IgD-negative memory B cell (primary cell): Measurements from ENCODE around the gene TCF7L2. TPM values are rescaled to one million over a fixed set of nuclear protein-coding genes. Genes with fewer than 3 reads are reported as not detected.

Experiments used
- H3K27ac Mint-ChIP-seq, 3 donors: one replicate each; pipeline ENCODE4 v1.8.0; 2020 to 2022; ENCODE audit warnings: mild to moderate bottlenecking in 3 of 3, mixed read lengths in 3 of 3, moderate library complexity in 1 of 3
- H3K27me3 Mint-ChIP-seq: one replicate; pipeline ENCODE4 v1.8.0; 2021; ENCODE audit warnings: mixed read lengths
- H3K36me3 Mint-ChIP-seq: one replicate; pipeline ENCODE4 v1.8.0; 2020; ENCODE audit warnings: mild to moderate bottlenecking, mixed read lengths
- H3K4me1 Mint-ChIP-seq, 3 donors: one replicate each; pipeline ENCODE4 v1.8.0; 2020 to 2022; ENCODE audit warnings: mixed read lengths in 3 of 3, mild to moderate bottlenecking in 1 of 3
- H3K4me3 Mint-ChIP-seq, 4 donors: one replicate each; pipeline ENCODE4 v1.8.0; 2020 to 2022; ENCODE audit warnings: mild to moderate bottlenecking in 4 of 4, mixed read lengths in 4 of 4, moderate library complexity in 3 of 4
- H3K9me3 Mint-ChIP-seq, 3 donors: one replicate each; pipeline ENCODE4 v1.8.0; 2020 to 2021; ENCODE audit warnings: mixed read lengths in 3 of 3, mild to moderate bottlenecking in 1 of 3
- polyA plus RNA-seq: library from polyadenylated mRNA; unstranded; fragments of 300-500 nt; fragmentation: Illumina TruSeq; gene quantifications from one replicate; pipeline ENCODE4 v1.2.3, GENCODE V29; 2021

Gene TCF7L2
- polyA plus RNA-seq, 1 donor from 2014 or later: 0.43 TPM

DNA sequence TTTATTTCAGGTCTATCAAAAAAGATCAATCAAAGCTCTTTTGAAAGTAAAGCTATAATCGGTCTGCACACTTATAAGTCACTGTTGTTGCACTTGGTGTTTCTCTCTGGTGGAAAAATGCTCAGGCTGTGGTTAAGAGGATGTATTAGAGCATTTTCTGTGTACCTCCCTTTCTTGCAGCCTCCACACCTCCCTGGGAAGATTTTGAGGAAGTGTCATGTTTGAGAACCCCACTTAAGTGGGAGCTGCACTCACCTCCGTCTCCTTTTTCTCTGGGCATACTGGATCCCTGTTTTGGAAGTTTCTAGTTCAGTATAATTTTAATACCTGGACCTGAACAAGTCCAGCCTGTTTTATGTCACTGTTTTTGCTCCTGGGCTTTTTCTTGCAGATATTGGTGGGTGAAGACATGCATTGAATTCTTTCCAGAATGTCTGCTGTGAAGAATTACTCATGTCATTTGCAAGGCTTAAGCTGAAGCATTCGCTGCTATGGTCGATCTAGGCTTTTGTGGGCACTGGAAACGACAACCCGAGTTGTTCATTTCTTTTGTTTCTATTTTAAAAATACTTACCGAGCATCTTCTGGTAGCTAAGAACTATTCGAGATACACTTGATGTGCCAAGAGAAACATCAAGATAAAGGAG, 36.6 kb downstream of the TCF7L2 start:
- Mint-ChIP-seq H3K4me1 (peaks cover 3 to 9% (median 5%) of the 10 kb centered on the region in 3 donors), H3K27ac (no peak overlapping the region), H3K27me3 (peaks cover 53% of the 10 kb centered on the region), H3K9me3 (peaks cover 0 to 2% (median 0%) of the 10 kb centered on the region in 3 donors), H3K36me3 (no peaks in the 10 kb centered on the region), H3K4me3 (no peak overlapping the region)

DNA sequence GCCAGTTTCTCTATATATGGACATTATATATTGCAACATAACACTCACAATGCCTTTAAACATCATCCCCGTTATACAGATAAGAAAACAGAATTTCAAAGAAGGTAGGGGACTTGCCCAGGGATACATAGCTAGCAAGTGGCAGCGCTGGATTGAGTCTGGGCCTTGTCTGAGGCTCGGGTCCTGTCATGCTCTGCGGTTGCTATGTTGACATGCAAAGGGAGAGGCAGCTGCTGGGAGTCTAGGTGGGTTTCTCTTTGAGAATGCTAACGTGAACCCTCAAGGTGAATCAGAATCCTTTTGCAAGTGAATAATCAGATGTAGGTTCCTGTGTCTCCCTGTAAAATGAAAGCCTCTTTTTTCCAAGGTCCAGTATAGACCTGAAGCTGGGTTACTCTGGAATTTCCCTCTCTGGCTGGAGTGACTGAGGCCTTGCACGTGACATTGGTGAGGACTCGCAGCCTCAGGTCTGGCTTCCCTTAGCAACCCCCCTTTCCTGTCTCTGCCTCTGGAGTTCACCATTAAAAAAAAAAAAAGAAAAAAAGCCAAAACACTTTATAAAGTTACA, 38.9 kb downstream of the TCF7L2 start:
- Mint-ChIP-seq H3K4me1 (peaks cover 0 to 6% (median 0%) of the 10 kb centered on the region in 3 donors), H3K9me3 (peaks cover 0 to 1% (median 0%) of the 10 kb centered on the region in 3 donors), H3K27ac (no peak overlapping the region), H3K27me3 (peaks cover 53% of the 10 kb centered on the region), H3K4me3 (no peak overlapping the region), H3K36me3 (no peaks in the 10 kb centered on the region)

DNA sequence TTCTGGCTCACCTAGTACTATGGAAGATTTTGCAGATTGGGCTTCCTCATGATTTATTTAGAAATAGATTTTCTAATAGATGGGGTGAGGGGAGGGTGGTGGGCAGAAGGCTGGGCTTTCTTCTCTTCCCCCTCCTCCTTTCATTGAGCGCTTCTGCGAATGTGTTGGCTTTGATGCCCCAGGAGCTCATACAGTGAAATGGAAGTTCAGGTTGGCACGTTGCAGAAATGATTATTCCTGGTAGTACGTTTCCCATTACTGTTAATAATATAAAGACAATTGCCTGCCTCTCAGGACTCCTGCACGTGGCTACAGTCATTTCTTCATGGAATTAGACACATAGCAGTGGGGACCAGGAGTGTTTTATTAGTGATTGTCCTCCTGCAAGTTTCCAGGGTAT, 39.8 kb downstream of the TCF7L2 start:
- peaks cover 55% of the 10 kb centered on the region for H3K27me3 Mint-ChIP-seq
- peaks cover 0 to 6% (median 0%) of the 10 kb centered on the region in 3 donors for H3K4me1 Mint-ChIP-seq
- peaks cover 0 to 1% (median 0%) of the 10 kb centered on the region in 3 donors for H3K9me3 Mint-ChIP-seq
- H3K4me3 Mint-ChIP-seq: no peak overlapping the region
- no peaks in the 10 kb centered on the region for H3K36me3 Mint-ChIP-seq
- H3K27ac Mint-ChIP-seq: no peak overlapping the region

DNA sequence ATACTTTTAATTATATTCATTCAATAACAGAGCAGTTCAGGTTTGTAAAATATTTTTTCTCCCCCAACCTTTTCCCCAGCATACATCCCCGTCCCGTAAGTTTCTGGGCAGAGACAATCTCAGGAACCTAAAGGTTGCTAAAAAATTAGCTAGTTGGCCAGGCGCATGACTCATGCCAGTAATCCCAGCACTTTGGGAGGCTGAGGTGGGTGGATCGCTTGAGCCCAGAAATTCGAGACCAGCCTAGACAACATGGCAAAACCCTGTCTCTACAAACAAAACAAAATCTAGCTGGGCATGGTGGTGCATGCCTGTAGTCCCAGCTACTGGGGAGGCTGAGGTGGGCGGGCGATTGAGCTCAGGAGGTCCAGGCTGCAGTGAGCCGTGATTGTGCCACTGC, 40.2 kb downstream of the TCF7L2 start:
- H3K4me3 Mint-ChIP-seq: no peak overlapping the region
- peaks cover 0 to 1% (median 0%) of the 10 kb centered on the region in 3 donors for H3K9me3 Mint-ChIP-seq
- peaks cover 0 to 6% (median 0%) of the 10 kb centered on the region in 3 donors for H3K4me1 Mint-ChIP-seq
- H3K36me3 Mint-ChIP-seq: no peaks in the 10 kb centered on the region
- H3K27me3 Mint-ChIP-seq: peaks cover 52% of the 10 kb centered on the region
- H3K27ac Mint-ChIP-seq: no peak overlapping the region

DNA sequence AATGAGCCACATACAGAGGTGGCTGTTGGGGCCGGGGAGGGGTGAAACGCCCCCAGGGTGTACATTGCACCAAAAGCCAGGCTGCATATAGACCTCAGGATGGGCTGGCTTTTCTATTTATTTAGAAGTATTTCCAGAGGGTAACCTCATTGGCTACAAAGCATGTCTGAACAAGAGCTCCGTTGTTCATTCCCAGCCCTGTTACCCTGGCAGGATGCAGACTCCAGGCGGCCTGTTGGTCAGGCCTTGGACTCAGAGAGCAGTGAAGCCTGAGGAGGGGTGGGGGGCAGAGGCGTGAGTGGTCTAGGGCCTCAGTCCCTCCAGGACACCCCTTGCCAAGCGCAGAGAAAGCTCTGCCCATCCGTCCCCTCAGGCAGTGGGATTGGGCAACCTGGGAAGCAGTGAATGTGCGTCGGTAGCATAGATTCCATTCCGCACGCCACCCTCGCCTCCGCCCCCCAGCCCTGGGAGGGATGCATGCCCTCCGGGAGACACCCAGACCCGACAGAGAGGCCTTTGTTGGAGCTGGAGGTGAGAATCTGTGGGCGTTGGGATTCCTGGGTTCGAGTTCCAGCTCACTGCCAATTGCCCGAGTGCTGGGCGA, 41.9 kb downstream of the TCF7L2 start:
- Mint-ChIP-seq H3K27me3 (peaks cover 51% of the 10 kb centered on the region), H3K9me3 (peaks cover 0 to 3% (median 0%) of the 10 kb centered on the region in 3 donors), H3K27ac (no peak overlapping the region), H3K4me1 (peaks cover 0 to 2% (median 0%) of the 10 kb centered on the region in 3 donors), H3K4me3 (no peak overlapping the region), H3K36me3 (no peaks in the 10 kb centered on the region)

DNA sequence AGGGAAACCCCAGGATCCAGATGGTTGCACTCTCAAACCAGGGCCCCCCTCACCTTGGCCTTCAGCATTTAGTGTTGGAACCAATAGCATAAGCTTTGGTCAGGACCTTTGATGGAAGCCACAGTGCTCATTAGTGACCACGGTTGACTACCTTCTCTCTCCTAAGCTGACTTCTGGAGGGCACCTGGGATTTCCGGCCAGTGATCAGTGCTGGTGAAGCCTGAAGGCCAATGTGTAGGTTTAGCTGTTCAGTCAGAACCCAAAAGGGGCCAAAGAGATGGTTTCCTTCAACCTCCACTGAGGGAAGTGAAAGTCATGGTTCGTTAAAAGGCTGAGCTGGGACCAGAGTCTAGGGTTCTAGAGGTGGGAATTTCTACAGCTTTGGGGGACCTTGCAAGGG, 46.4 kb downstream of the TCF7L2 start:
- H3K27ac Mint-ChIP-seq: no peak overlapping the region
- H3K4me3 Mint-ChIP-seq: peak overlapping the region in 1 of 4 donors; percentile 13
- no peaks in the 10 kb centered on the region for H3K4me1 Mint-ChIP-seq
- no peaks in the 10 kb centered on the region for H3K36me3 Mint-ChIP-seq
- H3K27me3 Mint-ChIP-seq: peaks cover 29% of the 10 kb centered on the region
- H3K9me3 Mint-ChIP-seq: peaks cover 0 to 3% (median 0%) of the 10 kb centered on the region in 3 donors

DNA sequence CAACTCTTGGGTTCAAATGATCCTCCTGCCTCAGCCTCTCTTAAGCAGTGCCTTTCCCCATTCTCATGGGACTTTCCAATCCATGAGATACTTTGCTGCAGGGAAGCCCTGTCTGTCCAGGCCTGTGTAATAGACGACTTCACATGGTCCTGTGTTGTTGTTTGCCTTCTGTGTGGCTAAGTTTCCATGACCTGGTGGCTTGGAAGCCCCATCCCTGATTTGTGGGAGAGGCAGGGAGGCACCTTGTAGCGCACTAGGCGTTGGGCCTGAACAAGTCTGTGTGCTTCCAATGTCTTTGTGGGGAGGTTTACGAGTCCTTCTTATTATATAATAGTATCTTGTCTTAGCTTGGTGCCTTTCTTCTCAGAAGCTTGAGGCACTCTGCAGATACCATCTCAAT, 49.1 kb downstream of the TCF7L2 start:
- peaks cover 21% of the 10 kb centered on the region for H3K27me3 Mint-ChIP-seq

DNA sequence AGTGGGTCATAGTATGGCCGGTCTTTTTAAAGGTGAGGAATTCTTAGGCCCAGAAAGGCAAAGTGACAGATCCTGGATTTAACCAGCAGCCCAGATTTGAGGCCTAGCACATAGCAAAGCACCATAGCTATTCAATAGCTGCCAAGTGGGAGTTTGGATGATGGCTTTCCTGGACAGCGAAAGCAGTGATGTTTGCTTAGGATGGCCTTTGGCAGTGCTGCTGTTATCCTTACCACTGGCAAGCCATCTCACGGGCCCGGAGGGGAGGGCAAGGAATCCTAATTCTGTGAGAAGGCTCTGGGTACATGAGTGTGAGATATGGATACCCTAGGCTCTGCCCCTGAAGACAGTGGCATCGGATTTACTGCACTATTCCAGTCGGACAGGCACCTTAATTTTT, 50.4 kb downstream of the TCF7L2 start:
- Mint-ChIP-seq H3K9me3 (peaks cover 0 to 2% (median 0%) of the 10 kb centered on the region in 3 donors), H3K4me1 (no peaks in the 10 kb centered on the region), H3K36me3 (no peaks in the 10 kb centered on the region), H3K4me3 (no peak overlapping the region), H3K27me3 (peaks cover 18% of the 10 kb centered on the region), H3K27ac (no peak overlapping the region)

More for the DNA sequence above, 49.1 kb downstream of the TCF7L2 start:
- H3K4me3 Mint-ChIP-seq: no peak overlapping the region
- no peak overlapping the region for H3K27ac Mint-ChIP-seq
- H3K9me3 Mint-ChIP-seq: peaks cover 0 to 2% (median 0%) of the 10 kb centered on the region in 3 donors
- H3K36me3 Mint-ChIP-seq: no peaks in the 10 kb centered on the region
- H3K4me1 Mint-ChIP-seq: no peaks in the 10 kb centered on the region

DNA sequence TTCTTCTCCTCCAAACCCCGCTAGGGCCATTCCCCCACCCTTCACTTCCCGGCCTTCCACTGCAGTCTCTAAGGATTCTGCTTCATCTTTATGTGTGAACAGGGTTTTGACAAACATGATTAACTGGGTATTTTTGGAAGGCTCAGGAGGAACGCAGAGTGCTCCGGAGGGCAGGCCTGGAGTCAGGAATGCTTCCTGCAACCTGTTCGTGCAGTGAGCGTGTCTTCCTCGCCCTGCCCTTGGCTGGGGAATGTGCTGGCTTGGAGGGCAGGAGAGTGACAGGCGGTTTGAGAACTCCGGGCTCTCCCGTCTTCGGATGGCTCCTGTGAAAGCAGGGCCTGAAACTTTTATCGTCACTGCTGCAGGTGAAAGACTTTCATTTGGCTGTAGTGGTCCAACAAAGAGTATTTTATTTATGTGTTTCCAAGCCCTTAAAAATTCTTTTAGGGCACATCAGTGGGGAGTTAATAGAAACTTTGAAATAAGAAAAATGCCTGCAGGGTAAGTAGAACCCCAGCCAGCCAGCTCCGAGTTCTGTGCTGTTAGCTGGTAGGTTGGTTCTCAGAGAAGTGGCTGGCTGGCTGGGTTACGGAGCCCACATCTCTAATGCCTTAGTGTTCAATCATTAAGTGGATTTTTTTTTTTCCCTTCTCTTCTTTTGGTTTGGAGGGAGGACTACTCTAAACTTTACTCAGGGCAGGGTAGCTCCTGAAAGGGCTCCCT, 51.0 kb downstream of the TCF7L2 start:
- Mint-ChIP-seq H3K9me3 (peaks cover 0 to 2% (median 0%) of the 10 kb centered on the region in 3 donors), H3K4me1 (no peaks in the 10 kb centered on the region), H3K4me3 (no peak overlapping the region), H3K36me3 (no peaks in the 10 kb centered on the region), H3K27ac (no peak overlapping the region), H3K27me3 (peaks cover 13% of the 10 kb centered on the region)

DNA sequence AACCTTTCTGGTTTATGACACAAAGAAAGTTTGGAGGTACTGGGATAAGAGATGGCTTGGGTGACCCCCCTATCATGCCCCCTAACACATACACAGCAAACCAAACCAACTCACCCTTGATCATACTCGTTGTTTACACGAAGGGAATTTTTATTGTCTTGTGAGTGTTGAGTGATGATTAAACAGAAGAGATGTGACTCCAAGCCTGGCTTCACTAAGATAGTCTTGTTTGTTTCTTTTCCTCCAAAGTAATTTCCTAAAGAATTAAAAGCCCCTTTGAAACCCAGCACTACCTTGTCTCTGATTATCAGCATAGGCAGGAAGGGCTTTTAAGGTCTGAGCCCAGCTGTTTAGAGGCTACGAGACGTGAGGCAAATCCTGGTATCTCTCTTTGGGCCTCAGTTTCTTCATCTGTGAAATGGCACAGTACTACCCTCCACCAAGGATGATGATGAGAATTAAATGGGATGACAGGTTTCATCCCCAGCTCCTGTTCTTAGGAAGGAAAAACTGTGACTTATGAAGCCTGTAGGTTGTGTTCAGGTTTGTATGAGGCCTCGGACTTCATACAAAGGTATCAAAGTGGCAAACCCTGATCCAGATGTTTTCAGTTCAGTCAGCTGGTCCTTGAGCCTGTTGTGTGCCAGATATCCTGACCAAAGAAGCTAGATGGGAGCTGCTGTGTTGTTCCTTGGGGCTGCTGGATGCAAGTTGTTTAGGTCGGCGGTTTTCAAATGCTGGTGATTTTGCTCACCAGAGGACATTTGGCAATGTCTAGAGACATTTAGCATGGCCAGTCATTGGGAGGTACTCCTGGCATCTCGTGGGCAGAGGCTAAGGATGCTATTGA, 51.8 kb downstream of the TCF7L2 start:
- no peaks in the 10 kb centered on the region for H3K4me1 Mint-ChIP-seq
- H3K27ac Mint-ChIP-seq: no peak overlapping the region
- no peak overlapping the region for H3K4me3 Mint-ChIP-seq
- H3K27me3 Mint-ChIP-seq: peaks cover 7% of the 10 kb centered on the region
- H3K36me3 Mint-ChIP-seq: no peaks in the 10 kb centered on the region
- peaks cover 0 to under 1% (median 0%) of the 10 kb centered on the region in 3 donors for H3K9me3 Mint-ChIP-seq

DNA sequence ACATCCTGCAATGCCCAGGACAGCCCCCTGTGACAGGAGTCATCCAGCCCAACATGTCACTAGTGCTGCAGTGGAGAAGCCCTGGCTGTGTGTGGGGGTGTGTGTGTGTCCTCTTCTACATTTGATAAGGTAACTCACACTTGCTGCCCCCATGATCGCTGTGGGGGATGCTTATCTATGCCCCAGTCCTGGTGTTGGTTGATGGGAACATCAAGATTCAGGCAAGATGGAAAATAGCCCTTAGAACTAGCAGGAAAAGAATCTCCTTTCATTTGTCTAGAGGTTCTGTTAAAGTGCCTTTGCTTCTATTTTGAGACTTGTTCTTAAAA, 52.4 kb downstream of the TCF7L2 start:
- peaks cover 8% of the 10 kb centered on the region for H3K27me3 Mint-ChIP-seq
- no peak overlapping the region for H3K4me3 Mint-ChIP-seq
- H3K4me1 Mint-ChIP-seq: no peaks in the 10 kb centered on the region
- H3K36me3 Mint-ChIP-seq: no peaks in the 10 kb centered on the region
- H3K9me3 Mint-ChIP-seq: no peaks in the 10 kb centered on the region
- no peak overlapping the region for H3K27ac Mint-ChIP-seq

DNA sequence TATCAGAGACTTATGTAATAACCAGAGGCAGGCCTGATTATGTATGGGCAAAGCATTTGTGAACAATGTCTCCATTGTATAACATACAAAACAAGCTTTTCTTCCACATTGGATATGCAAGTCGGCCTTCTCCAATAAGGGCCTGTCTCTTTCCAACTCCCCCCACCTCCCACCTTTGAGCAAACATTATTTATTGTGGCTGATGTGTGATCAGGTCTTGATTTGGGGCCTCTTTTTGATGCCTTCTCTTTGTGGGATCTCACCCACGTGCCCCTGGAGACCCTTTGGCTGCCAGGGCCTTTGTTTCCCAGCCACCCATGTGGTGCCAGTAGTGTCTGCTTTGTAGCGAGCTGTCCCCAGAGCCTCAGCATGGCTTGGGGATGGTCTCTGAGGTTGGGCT, 53.0 kb downstream of the TCF7L2 start:
- Mint-ChIP-seq H3K36me3 (no peaks in the 10 kb centered on the region), H3K9me3 (no peaks in the 10 kb centered on the region), H3K27me3 (peaks cover 14% of the 10 kb centered on the region), H3K4me3 (no peak overlapping the region), H3K27ac (no peak overlapping the region), H3K4me1 (no peaks in the 10 kb centered on the region)

DNA sequence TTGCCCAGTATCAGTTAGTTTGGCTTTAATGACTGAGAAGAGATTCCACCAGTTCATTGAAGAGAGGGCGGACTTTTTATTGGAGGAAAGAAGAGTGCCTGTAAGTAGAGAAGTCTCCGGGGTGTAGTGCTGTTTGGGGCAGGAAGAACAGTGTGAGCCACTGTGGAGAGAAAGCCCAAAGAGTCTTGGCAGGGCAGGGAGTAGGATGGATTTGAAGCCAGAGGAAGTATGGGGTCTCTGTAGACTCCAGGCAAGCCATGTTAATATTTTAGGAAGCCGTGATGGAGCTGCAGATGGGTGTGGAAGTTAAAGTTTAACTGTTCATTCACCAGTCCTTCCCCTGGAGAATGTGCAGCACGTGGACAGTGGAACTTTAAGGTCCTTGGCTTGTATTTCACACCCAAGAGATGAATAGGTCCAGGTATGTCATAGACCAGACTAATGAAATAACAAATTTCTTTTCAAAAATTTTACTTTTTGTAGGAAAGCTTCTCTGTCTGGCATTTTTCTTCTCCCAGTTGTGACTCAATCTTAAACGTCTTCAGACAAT, 54.1 kb downstream of the TCF7L2 start:
- H3K4me3 Mint-ChIP-seq: no peak overlapping the region
- no peaks in the 10 kb centered on the region for H3K9me3 Mint-ChIP-seq
- H3K27ac Mint-ChIP-seq: no peak overlapping the region
- H3K27me3 Mint-ChIP-seq: peaks cover 16% of the 10 kb centered on the region
- H3K36me3 Mint-ChIP-seq: no peaks in the 10 kb centered on the region
- no peaks in the 10 kb centered on the region for H3K4me1 Mint-ChIP-seq

DNA sequence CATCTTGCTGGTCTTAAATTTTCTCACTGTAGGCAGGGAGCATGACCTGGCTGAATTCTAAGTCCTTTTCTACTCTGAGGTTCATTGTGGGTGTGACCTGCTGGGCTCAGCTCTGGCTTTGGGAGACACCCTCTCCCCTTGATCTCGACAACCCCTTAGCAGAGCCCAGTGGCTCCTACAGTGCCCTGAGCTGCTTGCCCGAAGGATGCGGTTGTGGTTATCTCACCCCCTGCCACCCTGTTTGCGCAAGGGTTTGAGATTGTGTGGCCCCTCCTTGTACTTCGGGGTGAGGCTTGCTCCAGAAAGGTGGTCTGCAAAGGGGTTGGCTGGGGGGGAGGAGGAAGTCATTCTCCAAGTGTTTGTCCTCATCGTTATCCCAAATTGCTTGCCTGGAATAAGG, 55.3 kb downstream of the TCF7L2 start:
- Mint-ChIP-seq H3K27ac (no peak overlapping the region), H3K4me1 (no peaks in the 10 kb centered on the region), H3K9me3 (no peaks in the 10 kb centered on the region), H3K36me3 (no peaks in the 10 kb centered on the region), H3K27me3 (peaks cover 16% of the 10 kb centered on the region), H3K4me3 (no peak overlapping the region)
